GM19328 (cell line): ENCODE data around the gene ERO1A.
A peak's percentile ranks its signal among the peaks of the same experiment; 100 is the strongest.

ENCODE experiments used
- ATAC-seq: cut with Tn5 transposase; IDR thresholded peaks from one replicate; pipeline ENCODE4 v1.9.1; 2021; ENCODE audit warnings: mild to moderate bottlenecking, moderate library complexity; ENCODE audit not compliant: unreplicated experiment

Gene ERO1A

GRCh38 chr14:52701223-52701622 is 5.9 kb upstream of the ERO1A start:
- no peak for ATAC-seq

DNA sequence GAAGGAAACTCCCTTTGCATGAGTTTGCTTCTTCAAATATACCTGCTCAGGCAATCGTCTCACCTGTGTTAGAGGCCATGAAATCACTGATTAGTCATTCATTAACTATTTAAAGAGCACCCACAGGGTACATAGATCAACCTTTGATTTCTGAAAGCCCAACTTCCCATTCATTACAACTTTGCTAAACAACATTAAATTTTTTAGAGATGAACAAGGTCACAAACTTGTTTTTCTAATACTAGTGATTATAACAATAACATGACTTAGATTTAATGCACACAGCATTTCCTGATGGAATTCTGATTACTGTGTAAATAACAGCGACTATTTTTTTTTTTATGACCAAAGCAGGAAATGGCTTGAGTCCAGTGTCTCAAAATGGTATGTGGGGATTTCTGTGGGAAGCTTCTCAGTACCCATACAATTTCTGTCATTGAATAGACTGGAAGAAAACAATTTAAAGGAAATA is 5.4 kb upstream of the ERO1A start:
- no peak for ATAC-seq

- ATAC-seq, result peak; percentile 52
These were observed 437 bp downstream of the ERO1A start for GRCh38 chr14:52694761-52695480.

GRCh38 chr14:52693532-52693931 is 1.8 kb downstream of the ERO1A start:
- ATAC-seq, result no peak

GRCh38 chr14:52693036-52693435 is 2.3 kb downstream of the ERO1A start:
- ATAC-seq, result no peak

DNA sequence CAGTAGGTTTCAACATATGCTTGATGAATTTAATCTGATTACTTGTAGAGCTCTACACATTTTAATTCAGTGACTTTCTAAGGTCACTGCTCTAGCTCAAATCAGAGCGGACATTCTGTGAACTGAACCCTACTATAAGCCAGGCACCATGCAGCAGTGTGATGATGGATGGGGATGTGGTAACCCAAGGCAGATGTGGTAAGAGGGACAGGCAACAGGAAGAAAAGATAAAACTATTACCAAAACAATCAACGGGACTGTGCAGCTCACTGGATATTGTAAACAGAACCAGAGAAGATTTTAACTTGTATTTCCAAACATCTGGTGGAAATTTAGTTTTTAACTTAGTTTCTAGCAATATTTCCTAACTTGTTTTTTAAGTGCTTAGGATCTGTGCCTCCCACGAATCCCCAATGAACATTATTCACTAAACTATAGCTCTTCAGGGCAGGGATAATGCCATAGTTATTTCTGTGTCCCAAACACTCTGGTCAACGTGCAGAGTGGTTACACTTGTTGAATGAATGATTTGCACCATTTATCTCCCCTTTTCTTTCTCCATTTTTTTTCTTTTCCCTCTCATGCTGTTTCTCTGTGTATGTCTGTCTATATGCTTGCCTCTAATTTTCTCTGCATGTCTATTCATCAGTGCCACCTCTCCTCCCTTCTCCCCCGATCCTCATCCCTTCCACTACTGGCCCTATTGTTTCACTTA is 3.0 kb downstream of the ERO1A start:
- ATAC-seq, result no peak

- ATAC-seq, result no peak
These were observed 4.2 kb downstream of the ERO1A start for GRCh38 chr14:52690983-52691760.

GRCh38 chr14:52686176-52686575 is 9.2 kb downstream of the ERO1A start:
- no peak for ATAC-seq

DNA sequence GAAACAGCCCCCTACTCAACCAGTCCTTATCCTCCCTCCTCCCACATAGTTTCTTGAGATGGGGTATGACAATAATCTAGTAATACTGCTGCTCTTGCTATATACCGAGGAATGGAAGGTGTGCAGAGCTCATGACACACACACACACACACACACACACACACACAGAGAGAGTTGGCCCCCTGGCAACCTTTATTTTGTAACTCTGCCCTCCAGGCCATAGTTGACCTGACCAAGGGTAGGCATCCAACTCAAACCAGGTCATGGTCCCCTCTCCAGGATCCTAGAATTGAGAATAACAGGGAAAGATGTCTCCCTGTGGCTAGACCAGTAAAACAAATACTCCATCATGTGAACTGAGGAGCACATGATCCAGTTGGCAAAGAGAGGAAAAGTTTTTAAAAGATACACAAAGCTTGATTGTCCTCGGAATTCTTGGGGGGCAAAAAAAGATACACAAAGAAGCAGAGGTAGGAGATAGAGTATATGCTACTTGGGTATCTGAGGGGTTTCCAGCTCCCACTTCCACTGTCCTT is 11.3 kb downstream of the ERO1A start:
- no peak for ATAC-seq

DNA sequence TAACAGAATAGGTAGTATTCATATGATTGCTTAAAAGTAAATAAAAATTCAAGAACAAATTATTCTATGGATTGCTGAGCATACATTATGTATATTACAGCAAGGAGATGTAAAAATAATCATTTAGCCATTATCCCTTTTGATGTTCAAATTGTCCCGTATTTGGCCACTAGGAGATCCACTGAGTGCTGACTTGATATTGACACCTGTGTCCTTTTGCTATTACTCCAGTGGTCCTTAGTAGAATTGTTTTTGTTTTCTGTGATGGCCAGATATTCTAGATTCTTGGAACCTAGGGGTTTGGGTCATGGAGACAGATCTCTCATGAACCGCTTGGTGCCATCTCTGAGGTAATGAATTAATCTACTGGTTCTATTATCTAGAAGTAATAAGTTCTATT is 16.8 kb downstream of the ERO1A start:
- ATAC-seq, result no peak

GRCh38 chr14:52663850-52664249 is 31.5 kb downstream of the ERO1A start:
- no peak for ATAC-seq

DNA sequence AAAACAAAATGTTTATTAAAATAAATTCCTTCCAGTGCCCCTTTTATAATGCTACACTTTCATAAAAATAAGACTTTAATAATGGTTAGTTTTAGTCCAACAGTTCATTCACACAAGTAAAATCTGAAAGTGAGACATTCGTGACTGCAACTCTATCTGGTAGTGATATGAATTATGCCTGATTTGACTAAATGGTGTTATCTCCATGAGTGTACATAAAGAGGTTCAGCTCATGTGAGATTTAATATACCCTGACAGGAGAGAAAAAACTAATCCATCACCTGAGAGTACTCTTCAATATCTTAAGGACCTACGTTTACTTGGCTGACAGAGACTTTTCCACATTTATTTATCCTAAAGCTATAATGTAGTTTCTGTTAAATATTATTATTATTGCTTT is 34.0 kb downstream of the ERO1A start:
- ATAC-seq, result no peak

- no peak for ATAC-seq
These were observed 34.5 kb downstream of the ERO1A start for GRCh38 chr14:52660832-52661231.

GRCh38 chr14:52660325-52660724 is 35.0 kb downstream of the ERO1A start:
- ATAC-seq, result no peak

- no peak for ATAC-seq
These were observed 38.5 kb downstream of the ERO1A start for GRCh38 chr14:52656905-52657304.

GRCh38 chr14:52650774-52651173 is 44.6 kb downstream of the ERO1A start:
- no peak for ATAC-seq

DNA sequence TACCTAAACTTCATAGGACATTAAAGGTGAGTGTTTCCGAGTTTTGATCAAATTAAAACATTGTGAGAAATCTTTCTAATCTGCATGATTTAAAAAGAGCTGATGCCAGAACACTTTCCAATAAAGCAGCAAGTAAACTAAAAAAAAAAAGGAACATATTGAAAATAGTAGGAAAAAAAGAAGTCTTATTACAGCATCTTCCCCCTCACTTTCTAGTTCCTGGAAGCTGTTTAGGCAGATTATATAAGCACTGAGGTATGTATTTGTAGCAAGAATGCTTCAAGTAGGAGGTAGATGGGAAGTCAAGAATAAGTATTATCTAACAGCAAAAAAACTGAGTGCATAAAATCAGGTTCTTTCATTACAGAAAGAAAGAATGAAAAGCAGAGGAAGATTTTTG is 45.8 kb downstream of the ERO1A start:
- no peak for ATAC-seq

DNA sequence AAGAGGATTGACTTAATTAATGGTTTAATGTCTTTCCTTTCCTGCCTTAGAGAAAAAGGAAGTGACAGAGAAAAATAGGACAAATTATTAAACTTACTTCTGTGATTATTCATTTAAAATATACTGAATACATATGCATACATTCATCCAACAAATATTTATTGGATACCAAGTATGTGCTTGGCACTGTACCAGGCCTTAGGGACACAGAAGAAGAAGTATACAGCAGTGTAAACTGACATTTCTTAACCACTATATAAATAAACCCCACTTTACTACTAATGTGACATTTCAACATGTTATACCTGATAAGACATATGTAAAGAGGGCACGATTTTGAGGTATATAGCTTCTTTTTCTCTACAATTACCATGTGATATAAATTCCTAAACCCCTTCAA is 53.6 kb downstream of the ERO1A start:
- no peak for ATAC-seq

- ATAC-seq, result no peak
These were observed 55.2 kb downstream of the ERO1A start for GRCh38 chr14:52640137-52640536.

- no peak for ATAC-seq
These were observed 75.7 kb downstream of the ERO1A start for GRCh38 chr14:52619687-52620086.

GRCh38 chr14:52618602-52619001 is 76.8 kb downstream of the ERO1A start:
- no peak for ATAC-seq
